ENCODE measurements around the gene MCUB. TPM values are rescaled to one million over a fixed set of nuclear protein-coding genes. Genes with fewer than 3 reads are reported as not detected.

Gene MCUB
- total RNA-seq, 1 donor from 2014 or later: 44.9 TPM

DNA sequence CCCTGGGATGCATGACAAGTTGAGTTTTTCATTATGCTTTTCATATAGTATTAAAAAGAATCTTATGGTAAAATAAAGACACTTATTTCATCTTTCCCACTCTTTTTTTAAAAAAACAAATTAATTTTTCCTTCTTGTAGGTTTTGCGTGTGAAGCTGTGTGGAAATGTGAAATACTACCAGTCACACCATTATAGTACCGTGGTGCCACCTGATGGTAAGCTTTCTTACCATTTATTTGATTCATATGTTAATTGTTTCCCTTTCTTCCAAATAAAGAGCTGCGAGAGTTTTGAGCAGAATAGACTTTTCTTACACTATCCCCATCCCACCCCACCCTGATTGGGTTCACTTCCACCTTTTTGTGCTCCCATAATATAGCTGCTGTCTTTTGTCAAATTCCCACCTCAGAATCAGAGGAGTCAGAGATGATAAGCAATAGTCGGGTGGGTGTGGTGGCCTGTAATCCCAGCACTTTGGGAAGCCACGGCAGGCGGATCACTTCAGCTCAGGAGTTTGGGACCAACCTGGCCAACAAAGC is 98.9 kb downstream of the MCUB start:
- Mint-ChIP-seq H3K27me3 (ENCODE audit: unreplicated experiment) (no peaks in the 10 kb centered on the region), H3K4me3 (ENCODE audit: unreplicated experiment) (no peak overlapping the region), H3K4me1 (ENCODE audit: unreplicated experiment) (no peaks in the 10 kb centered on the region), H3K9me3 (ENCODE audit: unreplicated experiment) (no peaks in the 10 kb centered on the region), H3K36me3 (ENCODE audit: low read depth, unreplicated experiment) (no peaks in the 10 kb centered on the region), H3K27ac (ENCODE audit: unreplicated experiment) (no peak overlapping the region)
- TF ChIP-seq, protein P1, sequence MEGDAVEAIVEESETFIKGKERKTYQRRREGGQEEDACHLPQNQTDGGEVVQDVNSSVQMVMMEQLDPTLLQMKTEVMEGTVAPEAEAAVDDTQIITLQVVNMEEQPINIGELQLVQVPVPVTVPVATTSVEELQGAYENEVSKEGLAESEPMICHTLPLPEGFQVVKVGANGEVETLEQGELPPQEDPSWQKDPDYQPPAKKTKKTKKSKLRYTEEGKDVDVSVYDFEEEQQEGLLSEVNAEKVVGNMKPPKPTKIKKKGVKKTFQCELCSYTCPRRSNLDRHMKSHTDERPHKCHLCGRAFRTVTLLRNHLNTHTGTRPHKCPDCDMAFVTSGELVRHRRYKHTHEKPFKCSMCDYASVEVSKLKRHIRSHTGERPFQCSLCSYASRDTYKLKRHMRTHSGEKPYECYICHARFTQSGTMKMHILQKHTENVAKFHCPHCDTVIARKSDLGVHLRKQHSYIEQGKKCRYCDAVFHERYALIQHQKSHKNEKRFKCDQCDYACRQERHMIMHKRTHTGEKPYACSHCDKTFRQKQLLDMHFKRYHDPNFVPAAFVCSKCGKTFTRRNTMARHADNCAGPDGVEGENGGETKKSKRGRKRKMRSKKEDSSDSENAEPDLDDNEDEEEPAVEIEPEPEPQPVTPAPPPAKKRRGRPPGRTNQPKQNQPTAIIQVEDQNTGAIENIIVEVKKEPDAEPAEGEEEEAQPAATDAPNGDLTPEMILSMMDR (IDR thresholded peaks at IDR 0.05; ENCODE audit: unreplicated experiment): no peak
- no peak for DNase-seq (ENCODE audit: low spot score)

GRCh38 chr4:109662116-109662515 is 102.1 kb downstream of the MCUB start:
- no peak for DNase-seq (ENCODE audit: low spot score)
- no peaks in the 10 kb centered on the region for H3K27me3 Mint-ChIP-seq (ENCODE audit: unreplicated experiment)
- no peak overlapping the region for H3K4me3 Mint-ChIP-seq (ENCODE audit: unreplicated experiment)
- H3K9me3 Mint-ChIP-seq (ENCODE audit: unreplicated experiment): no peaks in the 10 kb centered on the region
- H3K36me3 Mint-ChIP-seq (ENCODE audit: low read depth, unreplicated experiment): no peaks in the 10 kb centered on the region
- peaks cover 8% of the 10 kb centered on the region for H3K4me1 Mint-ChIP-seq (ENCODE audit: unreplicated experiment)
- TF ChIP-seq, protein P1 (IDR thresholded peaks at IDR 0.05; ENCODE audit: unreplicated experiment): no peak
- H3K27ac Mint-ChIP-seq (ENCODE audit: unreplicated experiment): no peak overlapping the region

DNA sequence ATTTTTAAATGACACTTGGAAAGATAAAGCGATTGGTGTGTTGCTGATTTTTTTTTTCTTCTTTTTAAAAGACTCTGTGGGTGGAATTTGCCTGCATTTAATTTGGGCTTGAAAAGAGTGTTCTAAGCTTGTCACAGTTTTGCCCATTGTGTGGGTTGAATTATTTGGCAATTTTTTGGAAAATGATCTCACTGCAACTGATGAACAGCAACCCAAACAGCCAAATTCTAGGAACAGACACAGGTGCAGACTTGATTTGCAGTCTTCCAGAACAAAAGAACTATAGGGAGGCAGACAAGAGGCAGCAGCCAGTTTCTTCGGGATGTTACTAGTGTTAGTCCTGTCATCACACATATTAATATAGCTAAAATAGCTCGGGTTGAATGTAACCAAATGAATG is 102.7 kb downstream of the MCUB start:
- TF ChIP-seq, protein P1 (IDR thresholded peaks at IDR 0.05; ENCODE audit: unreplicated experiment): no peak
- Mint-ChIP-seq H3K4me1 (ENCODE audit: unreplicated experiment) (peaks cover 8% of the 10 kb centered on the region), H3K4me3 (ENCODE audit: unreplicated experiment) (no peak overlapping the region), H3K27ac (ENCODE audit: unreplicated experiment) (no peak overlapping the region), H3K9me3 (ENCODE audit: unreplicated experiment) (no peaks in the 10 kb centered on the region), H3K36me3 (ENCODE audit: low read depth, unreplicated experiment) (no peaks in the 10 kb centered on the region), H3K27me3 (ENCODE audit: unreplicated experiment) (no peaks in the 10 kb centered on the region)
- DNase-seq (ENCODE audit: low spot score): no peak

- no peaks in the 10 kb centered on the region for H3K36me3 Mint-ChIP-seq (ENCODE audit: low read depth, unreplicated experiment)
- TF ChIP-seq, protein P1 (IDR thresholded peaks at IDR 0.05; ENCODE audit: unreplicated experiment): no peak
- H3K4me1 Mint-ChIP-seq (ENCODE audit: unreplicated experiment): peaks cover 8% of the 10 kb centered on the region
- H3K4me3 Mint-ChIP-seq (ENCODE audit: unreplicated experiment): no peak overlapping the region
- DNase-seq (ENCODE audit: low spot score): no peak
- H3K9me3 Mint-ChIP-seq (ENCODE audit: unreplicated experiment): no peaks in the 10 kb centered on the region
- no peaks in the 10 kb centered on the region for H3K27me3 Mint-ChIP-seq (ENCODE audit: unreplicated experiment)
- no peak overlapping the region for H3K27ac Mint-ChIP-seq (ENCODE audit: unreplicated experiment)
Observed at GRCh38 chr4:109665783-109666485, 105.9 kb downstream of the MCUB start.

GRCh38 chr4:109671350-109671749 is 111.3 kb downstream of the MCUB start:
- TF ChIP-seq, protein P1 (IDR thresholded peaks at IDR 0.05; ENCODE audit: unreplicated experiment): no peak
- no peak for DNase-seq (ENCODE audit: low spot score)
- Mint-ChIP-seq H3K27ac (ENCODE audit: unreplicated experiment) (no peak overlapping the region), H3K4me1 (ENCODE audit: unreplicated experiment) (peaks cover 7% of the 10 kb centered on the region), H3K9me3 (ENCODE audit: unreplicated experiment) (no peaks in the 10 kb centered on the region), H3K36me3 (ENCODE audit: low read depth, unreplicated experiment) (no peaks in the 10 kb centered on the region), H3K4me3 (ENCODE audit: unreplicated experiment) (no peak overlapping the region), H3K27me3 (ENCODE audit: unreplicated experiment) (peaks cover 2% of the 10 kb centered on the region)
